ENCODE measurements around the gene MPRIP.

- TF ChIP-seq ZNF549 (tag by site-specific recombination; IDR thresholded peaks at IDR 0.05) (no peak), ZNF645 (tag by site-specific recombination; IDR thresholded peaks at IDR 0.05) (no peak), CTCF (tag by site-specific recombination; IDR thresholded peaks at IDR 0.05) (no peak), ZNF133 (tag by site-specific recombination; IDR thresholded peaks at IDR 0.05) (no peak), ZNF274 (IDR thresholded peaks at IDR 0.05; ENCODE audit: low read length) (no peak), ZNF274 (tag by site-specific recombination; IDR thresholded peaks at IDR 0.05; ENCODE audit: borderline replicate concordance) (no peak), ZNF776 (tag by site-specific recombination; IDR thresholded peaks at IDR 0.05; ENCODE audit: borderline replicate concordance) (no peak), ZBTB26 (tag by site-specific recombination; optimal IDR thresholded peaks at IDR 0.05) (no peak), ATF2 (tag by site-specific recombination; IDR thresholded peaks at IDR 0.05; ENCODE audit: low read depth) (no peak), ZBTB49 (tag by site-specific recombination; IDR thresholded peaks at IDR 0.05; ENCODE audit: low read depth) (no peak), ZNF416 (tag by site-specific recombination; IDR thresholded peaks at IDR 0.05) (no peak), ZNF148 (tag by site-specific recombination; IDR thresholded peaks at IDR 0.05; ENCODE audit: borderline replicate concordance) (no peak)
These were observed 70.5 kb downstream of the MPRIP start for GRCh38 chr17:17112628-17113200.
